GM12892 (cell line): ENCODE measurements around the gene TMEM182.

Experiments used
- POLR2A ChIP-seq: IDR thresholded peaks from 2 replicates; pipeline ENCODE4 v1.6.1; 2011; ENCODE audit warnings: low read depth, low read length, control low read depth
- POLR2AphosphoS5 ChIP-seq: IDR thresholded peaks from 2 replicates; pipeline ENCODE4 v1.6.1; 2011; ENCODE audit warnings: low read depth, low read length, control low read depth
- TAF1 ChIP-seq: IDR thresholded peaks from 2 replicates; pipeline ENCODE4 v1.6.1; 2011; ENCODE audit warnings: low read depth, mild to moderate bottlenecking, control low read depth, low read length, borderline replicate concordance

DNA sequence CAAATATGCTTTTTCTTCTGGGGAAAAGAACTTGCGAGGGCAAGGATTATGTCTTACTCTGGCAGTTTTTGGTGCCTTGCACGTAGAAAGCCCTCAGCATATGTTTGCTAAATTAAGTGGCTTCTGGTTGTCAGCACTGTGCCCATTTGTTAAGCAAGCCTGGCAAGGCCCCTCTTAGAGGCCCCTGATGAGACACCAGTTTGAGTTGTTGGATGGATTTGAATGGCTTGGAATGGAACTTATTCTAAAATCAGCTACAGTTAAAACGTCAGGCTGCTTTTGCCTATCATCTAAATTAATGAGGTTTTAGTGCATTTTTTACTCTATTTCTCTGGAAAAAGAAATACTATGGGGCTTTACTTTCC is 28.2 kb downstream of the TMEM182 start:
- TF ChIP-seq TAF1, result no peak
- no peak for TF ChIP-seq POLR2A
- TF ChIP-seq POLR2AphosphoS5, result no peak
